ENCODE measurements around the gene IL3RA.
A peak's percentile ranks its signal among the peaks of the same experiment; 100 is the strongest.
"Not testable (repeated sequence)": the region's sequence is repeated elsewhere in the genome, so short reads cannot be mapped to it uniquely, and the experiment has no call there.

The IL3RA gene
- total RNA-seq = 0 to 0.07 reads per million in 2 donors

GRCh38 chrX:1336331-1336943 is at the start of gene IL3RA:
TSS of gene IL3RA (plus strand) at chrX:1336785. CDS start at chrX:1341766, 4,981 bp downstream.
- DNase-seq = no peak

GRCh38 chrX:1289535-1289934 is 47.0 kb upstream of the IL3RA start:
- no peak for DNase-seq

- DNase-seq = no peak
Observed at GRCh38 chrX:1291110-1291740, 45.4 kb upstream of the IL3RA start.

GRCh38 chrX:1292575-1293290 is 43.9 kb upstream of the IL3RA start:
- DNase-seq = no peak

GRCh38 chrX:1294301-1295067 is 42.1 kb upstream of the IL3RA start:
- no peak for DNase-seq

- DNase-seq = no peak
Observed at GRCh38 chrX:1295550-1295949, 41.0 kb upstream of the IL3RA start.

GRCh38 chrX:1297591-1297990 is 39.0 kb upstream of the IL3RA start:
- DNase-seq = not testable (repeated sequence)

GRCh38 chrX:1300449-1300848 is 36.1 kb upstream of the IL3RA start:
- no peak for DNase-seq

- DNase-seq = no peak
Observed at GRCh38 chrX:1305411-1305810, 31.2 kb upstream of the IL3RA start.

GRCh38 chrX:1306909-1307625 is 29.5 kb upstream of the IL3RA start:
- no peak for DNase-seq

GRCh38 chrX:1307626-1308340 is 28.8 kb upstream of the IL3RA start:
- DNase-seq = no peak

GRCh38 chrX:1308476-1308875 is 28.1 kb upstream of the IL3RA start:
- DNase-seq = no peak

GRCh38 chrX:1308917-1309316 is 27.7 kb upstream of the IL3RA start:
- not testable (repeated sequence) for DNase-seq

GRCh38 chrX:1313788-1314187 is 22.8 kb upstream of the IL3RA start:
- no peak for DNase-seq

- DNase-seq = no peak
Observed at GRCh38 chrX:1316527-1316926, 20.1 kb upstream of the IL3RA start.

GRCh38 chrX:1321674-1322073 is 14.9 kb upstream of the IL3RA start:
- DNase-seq = no peak

- no peak for DNase-seq
Observed at GRCh38 chrX:1322393-1322792, 14.2 kb upstream of the IL3RA start.

- DNase-seq = peak; percentile 19
Observed at GRCh38 chrX:1323315-1323714, 13.3 kb upstream of the IL3RA start.

GRCh38 chrX:1325515-1326116 is 11.0 kb upstream of the IL3RA start:
- no peak for DNase-seq

- DNase-seq = no peak
Observed at GRCh38 chrX:1327651-1328304, 8.8 kb upstream of the IL3RA start.

GRCh38 chrX:1330605-1331004 is 6.0 kb upstream of the IL3RA start:
- DNase-seq = no peak

All from T-helper 9 cell (primary cell).